ENCODE measurements around the gene EMILIN2.

Gene EMILIN2

GRCh38 chr18:2880473-2880872, 33.7 kb downstream of the EMILIN2 start:
- TF ChIP-seq CTCF (IDR thresholded peaks at IDR 0.05; ENCODE audit: low read depth, low read length): no peak
- in situ Hi-C loops (cut with HindIII; ENCODE audit: low sequenced_read_pairs): no loop called here
- H3K4me3 ChIP-seq (ENCODE audit: low read depth, low read length): no peak overlapping the region
- no peak for DNase-seq (ENCODE audit: low read depth, low spot score)

- no peak overlapping the region for H3K4me3 ChIP-seq (ENCODE audit: low read depth, low read length)
- TF ChIP-seq CTCF (IDR thresholded peaks at IDR 0.05; ENCODE audit: low read depth, low read length): peak; percentile 10
- in situ Hi-C loops (cut with HindIII; ENCODE audit: low sequenced_read_pairs): no loop called here
- peak; percentile 85 for DNase-seq (ENCODE audit: low read depth, low spot score)
Observed at GRCh38 chr18:2881088-2881839, 34.5 kb downstream of the EMILIN2 start.

- no peak for DNase-seq (ENCODE audit: low read depth, low spot score)
- no peak overlapping the region for H3K4me3 ChIP-seq (ENCODE audit: low read depth, low read length)
- TF ChIP-seq CTCF (IDR thresholded peaks at IDR 0.05; ENCODE audit: low read depth, low read length): no peak
- in situ Hi-C loops (cut with HindIII; ENCODE audit: low sequenced_read_pairs): no loop called here
Observed at GRCh38 chr18:2881840-2882195, 35.0 kb downstream of the EMILIN2 start.

- in situ Hi-C loops (cut with HindIII; ENCODE audit: low sequenced_read_pairs): no loop called here
- TF ChIP-seq CTCF (IDR thresholded peaks at IDR 0.05; ENCODE audit: low read depth, low read length): no peak
Observed at GRCh38 chr18:2882201-2882600, 35.4 kb downstream of the EMILIN2 start.

GRCh38 chr18:2883076-2883735, 36.4 kb downstream of the EMILIN2 start:
- no peak for DNase-seq (ENCODE audit: low read depth, low spot score)
- no peak overlapping the region for H3K4me3 ChIP-seq (ENCODE audit: low read depth, low read length)
- TF ChIP-seq CTCF (IDR thresholded peaks at IDR 0.05; ENCODE audit: low read depth, low read length): no peak
- in situ Hi-C loops (cut with HindIII; ENCODE audit: low sequenced_read_pairs): no loop called here

More at GRCh38 chr18:2882201-2882600, 35.4 kb downstream of the EMILIN2 start:
- H3K4me3 ChIP-seq (ENCODE audit: low read depth, low read length): no peak overlapping the region
- no peak for DNase-seq (ENCODE audit: low read depth, low spot score)

GRCh38 chr18:2884706-2885285, 38.0 kb downstream of the EMILIN2 start:
- DNase-seq (ENCODE audit: low read depth, low spot score): no peak
- TF ChIP-seq CTCF (IDR thresholded peaks at IDR 0.05; ENCODE audit: low read depth, low read length): no peak
- no peak overlapping the region for H3K4me3 ChIP-seq (ENCODE audit: low read depth, low read length)
- in situ Hi-C loops (cut with HindIII; ENCODE audit: low sequenced_read_pairs): no loop called here
